ENCODE results near the gene OR52A5.

OR52A5 gene

DNA sequence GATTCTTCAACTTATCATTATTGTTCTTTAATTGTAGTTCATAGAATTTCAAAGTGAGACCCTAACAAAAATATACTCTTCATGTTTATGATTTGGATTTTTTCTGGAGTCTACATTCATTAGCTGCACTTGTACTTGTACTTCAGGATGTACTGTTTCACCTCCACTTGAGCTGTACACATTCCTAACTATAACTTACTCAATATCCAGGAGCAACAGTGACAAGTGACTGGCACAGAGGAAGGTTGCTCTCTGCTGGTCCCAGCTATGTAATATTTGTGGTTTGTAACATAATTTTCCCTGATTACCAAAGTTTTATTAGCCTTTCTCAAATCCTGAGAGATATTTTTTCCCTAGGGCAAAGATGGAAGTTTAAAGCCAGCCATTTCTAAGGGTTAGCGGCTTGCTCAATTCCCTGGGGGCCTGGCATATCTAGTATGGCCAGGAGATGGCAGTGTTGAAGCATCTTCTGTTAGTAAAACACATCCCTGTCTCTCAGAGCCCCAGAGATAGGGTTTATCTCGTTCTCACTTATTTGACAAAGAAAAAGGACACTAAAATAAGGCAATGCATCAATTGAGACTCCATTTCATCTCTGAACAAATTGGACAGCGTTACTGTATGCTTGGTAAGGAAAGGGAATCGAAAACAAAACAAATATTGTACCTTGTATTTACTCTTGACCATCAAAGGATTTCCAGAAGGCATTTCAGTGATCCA is 14.2 kb downstream of the OR52A5 start:
- H3K79me2 ChIP-seq (ENCODE audit: insufficient read depth, low read length): no peaks in the 10 kb centered on the region
- no peak overlapping the region for H3K9ac ChIP-seq (ENCODE audit: low read length)
- no peaks in the 10 kb centered on the region for H4K20me1 ChIP-seq (ENCODE audit: low read depth, low read length)
- H3K4me2 ChIP-seq (ENCODE audit: low read depth, low read length, poor library complexity, severe bottlenecking): no peak overlapping the region
- H3K27me3 ChIP-seq (ENCODE audit: low read length): no peaks in the 10 kb centered on the region
- H2AFZ ChIP-seq (ENCODE audit: low read depth, low read length, severe bottlenecking): no peak overlapping the region
- H3K4me3 ChIP-seq (ENCODE audit: insufficient read depth, low read length, poor library complexity, severe bottlenecking): no peak overlapping the region
- TF ChIP-seq CTCF (IDR thresholded peaks at IDR 0.05; ENCODE audit: insufficient read depth, low read length, poor library complexity, severe bottlenecking): peak; percentile 93
- TF ChIP-seq EZH2phosphoT487 (conservative IDR thresholded peaks at IDR 0.05; ENCODE audit: low read length): no peak
- H3K9me3 ChIP-seq (ENCODE audit: insufficient read depth, low read length): no peaks in the 10 kb centered on the region
- H3K9me2 ChIP-seq (replicated peaks; ENCODE audit: insufficient read depth, low read length): no peaks in the 10 kb centered on the region
- H3K36me3 ChIP-seq (ENCODE audit: low read length): no peaks in the 10 kb centered on the region
- no peak overlapping the region for H3K27ac ChIP-seq (ENCODE audit: low read depth, low read length)
- H3F3A ChIP-seq (ENCODE audit: insufficient read depth): no peaks in the 10 kb centered on the region

DNA sequence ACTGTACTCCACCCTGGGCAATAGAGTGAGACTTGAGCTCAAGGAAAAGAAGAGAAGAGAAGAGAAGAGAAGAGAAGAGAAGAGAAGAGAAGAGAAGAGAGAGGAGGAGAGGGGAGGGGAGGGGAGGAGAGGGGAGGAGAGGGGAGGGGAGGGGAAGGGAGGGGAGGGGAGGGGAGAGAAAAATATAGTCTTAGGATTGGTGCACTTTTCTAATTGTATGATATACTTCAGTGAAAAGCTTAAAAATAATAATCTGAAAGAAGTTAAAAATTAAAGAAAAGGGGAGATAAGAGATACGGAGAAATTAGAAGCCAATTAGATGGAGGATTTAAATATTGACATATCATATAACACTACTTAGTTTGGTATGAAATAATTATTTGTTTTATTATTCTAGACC is 19.3 kb downstream of the OR52A5 start:
- H3K79me2 ChIP-seq (ENCODE audit: insufficient read depth, low read length): no peaks in the 10 kb centered on the region
- no peak overlapping the region for H3K4me2 ChIP-seq (ENCODE audit: low read depth, low read length, poor library complexity, severe bottlenecking)
- H3K27ac ChIP-seq (ENCODE audit: low read depth, low read length): no peak overlapping the region
- no peak overlapping the region for H3K4me3 ChIP-seq (ENCODE audit: insufficient read depth, low read length, poor library complexity, severe bottlenecking)
- no peaks in the 10 kb centered on the region for H3K9me2 ChIP-seq (replicated peaks; ENCODE audit: insufficient read depth, low read length)
- no peaks in the 10 kb centered on the region for H3F3A ChIP-seq (ENCODE audit: insufficient read depth)
- H4K20me1 ChIP-seq (ENCODE audit: low read depth, low read length): no peaks in the 10 kb centered on the region
- TF ChIP-seq EZH2phosphoT487 (conservative IDR thresholded peaks at IDR 0.05; ENCODE audit: low read length) (no peak), CTCF (IDR thresholded peaks at IDR 0.05; ENCODE audit: insufficient read depth, low read length, poor library complexity, severe bottlenecking) (no peak)
- H2AFZ ChIP-seq (ENCODE audit: low read depth, low read length, severe bottlenecking): no peak overlapping the region
- no peaks in the 10 kb centered on the region for H3K36me3 ChIP-seq (ENCODE audit: low read length)
- H3K9ac ChIP-seq (ENCODE audit: low read length): no peak overlapping the region
- H3K9me3 ChIP-seq (ENCODE audit: insufficient read depth, low read length): no peaks in the 10 kb centered on the region
- H3K27me3 ChIP-seq (ENCODE audit: low read length): no peaks in the 10 kb centered on the region

DNA sequence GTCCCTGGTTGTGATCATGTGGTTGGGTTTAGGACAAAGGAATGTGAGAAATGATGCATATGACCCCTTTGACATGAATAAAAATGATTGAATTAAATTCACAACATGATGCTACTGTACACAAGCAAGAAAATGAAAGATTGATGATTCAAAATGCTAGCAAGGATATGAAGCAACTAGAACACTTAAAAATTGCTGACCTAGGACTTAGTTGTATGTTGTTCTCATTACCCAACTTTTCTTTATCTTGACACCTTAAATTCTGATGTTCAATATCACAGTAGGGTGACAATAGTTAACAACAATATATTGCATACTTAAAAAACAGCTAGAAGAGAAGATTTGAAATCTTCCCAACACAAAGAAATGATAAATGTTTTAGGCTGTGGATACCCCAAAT is 20.6 kb downstream of the OR52A5 start:
- Histone ChIP-seq H3K27ac (ENCODE audit: low read depth, low read length) (no peak overlapping the region), H2AFZ (ENCODE audit: low read depth, low read length, severe bottlenecking) (no peak overlapping the region), H4K20me1 (ENCODE audit: low read depth, low read length) (no peaks in the 10 kb centered on the region), H3K9ac (ENCODE audit: low read length) (no peak overlapping the region), H3F3A (ENCODE audit: insufficient read depth) (no peaks in the 10 kb centered on the region), H3K4me2 (ENCODE audit: low read depth, low read length, poor library complexity, severe bottlenecking) (no peak overlapping the region), H3K27me3 (ENCODE audit: low read length) (no peaks in the 10 kb centered on the region), H3K79me2 (ENCODE audit: insufficient read depth, low read length) (no peaks in the 10 kb centered on the region), H3K36me3 (ENCODE audit: low read length) (no peaks in the 10 kb centered on the region), H3K9me2 (replicated peaks; ENCODE audit: insufficient read depth, low read length) (no peaks in the 10 kb centered on the region), H3K9me3 (ENCODE audit: insufficient read depth, low read length) (no peaks in the 10 kb centered on the region), H3K4me3 (ENCODE audit: insufficient read depth, low read length, poor library complexity, severe bottlenecking) (no peak overlapping the region)
- TF ChIP-seq EZH2phosphoT487 (conservative IDR thresholded peaks at IDR 0.05; ENCODE audit: low read length) (no peak), CTCF (IDR thresholded peaks at IDR 0.05; ENCODE audit: insufficient read depth, low read length, poor library complexity, severe bottlenecking) (no peak)

Measured in SU-DHL-6 (cell line).